HEK293 (cell line): Measurements from ENCODE around the gene REEP6.

ENCODE experiments used
- BCL11A ChIP-seq: fragments of 450-650 bp; formaldehyde crosslinking; IDR thresholded peaks from 2 replicates; pipeline ENCODE4 v1.5.1; 2016; ENCODE audit warnings: low read depth, missing biosample characterization, missing genetic modification characterization
- CTCF ChIP-seq: fragments of 450-650 bp; formaldehyde crosslinking; IDR thresholded peaks from 2 replicates; pipeline ENCODE4 v1.5.1; 2016; ENCODE audit warnings: missing biosample characterization, missing genetic modification characterization
- ZNF350 ChIP-seq: fragments of 450-650 bp; formaldehyde crosslinking; IDR thresholded peaks from 2 replicates; pipeline ENCODE4 v1.5.0; 2017; ENCODE audit warnings: missing biosample characterization, mild to moderate bottlenecking, missing genetic modification characterization
- ZNF416 ChIP-seq: fragments of 450-650 bp; formaldehyde crosslinking; IDR thresholded peaks from 2 replicates; pipeline ENCODE4 v1.5.1; 2016; ENCODE audit warnings: missing biosample characterization, missing genetic modification characterization
- ZNF629 ChIP-seq: fragments of 450-650 bp; formaldehyde crosslinking; IDR thresholded peaks from 2 replicates; pipeline ENCODE4 v1.5.1; 2017; ENCODE audit warnings: missing biosample characterization, missing genetic modification characterization
- ZNF768 ChIP-seq: fragments of 450-650 bp; formaldehyde crosslinking; IDR thresholded peaks from 2 replicates; pipeline ENCODE4 v1.5.1; 2018; ENCODE audit warnings: missing biosample characterization, mild to moderate bottlenecking, missing genetic modification characterization

DNA sequence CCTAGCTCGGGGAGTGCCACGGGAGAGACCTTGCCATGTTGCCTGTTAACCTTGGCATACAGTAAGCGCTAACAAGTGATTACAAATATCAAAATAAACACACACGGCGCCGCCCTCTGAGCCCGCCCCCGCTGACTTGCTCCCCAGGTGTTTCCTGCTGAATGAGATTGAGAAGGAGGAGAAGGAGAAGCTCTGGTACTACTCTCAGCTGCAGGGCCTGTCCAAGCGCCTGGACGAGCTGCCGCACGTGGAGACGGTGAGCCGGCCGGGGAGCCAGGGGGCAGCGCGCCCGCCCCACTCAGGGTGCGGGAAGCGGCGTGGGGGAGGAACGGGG is 36.0 kb upstream of the REEP6 start:
- TF ChIP-seq ZNF768 (no peak), CTCF (tag by site-specific recombination) (no peak), ZNF350 (tag by site-specific recombination) (no peak), ZNF416 (tag by site-specific recombination) (no peak), BCL11A (tag by site-specific recombination) (no peak), ZNF629 (tag by site-specific recombination) (no peak)
